Activated naive CD4-positive, alpha-beta T cell treated with anti-CD3 and anti-CD28 coated beads for 36 hours (primary cell): ENCODE results near the gene TMEM128. TPM values are rescaled to one million over a fixed set of nuclear protein-coding genes. Genes with fewer than 3 reads are reported as not detected.

Source experiments
- CTCF ChIA-PET: fragments of 350-600 bp; sonication (Branson Sonifier 250); formaldehyde crosslinking; loops from one replicate; lab custom pipeline; 2021; ENCODE audit warnings: antibody characterized with exemption; lab: Charles Lee
- DNase-seq: peaks from one replicate; pipeline ENCODE4 v3.0.0-alpha.2; 2020
- H3K27ac Mint-ChIP-seq: one replicate; pipeline ENCODE4 v1.8.0; 2021; ENCODE audit warnings: mild to moderate bottlenecking, mixed read lengths
- H3K27me3 Mint-ChIP-seq: one replicate; pipeline ENCODE4 v1.8.0; 2021; ENCODE audit warnings: low read depth, mixed read lengths
- H3K36me3 Mint-ChIP-seq: one replicate; pipeline ENCODE4 v1.8.0; 2021; ENCODE audit warnings: low read depth, mixed read lengths
- H3K4me1 Mint-ChIP-seq: one replicate; pipeline ENCODE4 v1.8.0; 2021; ENCODE audit warnings: low read depth, mixed read lengths
- H3K4me3 Mint-ChIP-seq: one replicate; pipeline ENCODE4 v1.8.0; 2021; ENCODE audit warnings: mild to moderate bottlenecking, moderate library complexity, mixed read lengths
- H3K9me3 Mint-ChIP-seq: one replicate; pipeline ENCODE4 v1.8.0; 2021; ENCODE audit warnings: mixed read lengths
- intact Hi-C: fragments of 100-400 bp; cut with micrococcal nuclease; formaldehyde crosslinking; loops from one replicate; pipeline ENCODE4 v1.15.1; 2023
- total RNA-seq, 2 experiments: library from RNA; stranded (reverse); gene quantifications; one replicate each; pipeline ENCODE4 v1.2.3, GENCODE V29; 2021

Gene TMEM128
- 10 to 100 TPM; 21.7 to 22.0 TPM for total RNA-seq

GRCh38 chr4:4248029-4248884, at the start of gene TMEM128:
TSS of gene TMEM128 (minus strand) at chr4:4248223. CDS start at chr4:4248202, 21 bp downstream.
- Mint-ChIP-seq H3K4me1 (peaks cover 27% of the 10 kb centered on the region), H3K27me3 (no peaks in the 10 kb centered on the region), H3K9me3 (no peaks in the 10 kb centered on the region), H3K4me3 (peak within 1 kb of the TSS; percentile 95), H3K36me3 (peaks cover 14% of the 10 kb centered on the region), H3K27ac (peak within 1 kb of the TSS; percentile 97)
- DNase-seq = peak; percentile 94
- CTCF ChIA-PET = interaction anchor here (0.5 to 1.7 kb wide), 4 partner anchors 8 to 12 kb away, joined by 3 to 7 read pairs (median 3); no protein-coding TSS in a partner anchor
- intact Hi-C loops = loop anchor here (1.0 to 5.0 kb wide), 5 partner anchors 42 to 716 kb away; partner anchors contain the start of genes LRPAP1, LYAR, STX18 and ZBTB49

GRCh38 chr4:4296283-4296846, 48.3 kb upstream of the TMEM128 start:
- Mint-ChIP-seq H3K27me3 (no peaks in the 10 kb centered on the region), H3K36me3 (peaks cover 11% of the 10 kb centered on the region), H3K9me3 (peaks cover 4% of the 10 kb centered on the region), H3K4me1 (peaks cover 33% of the 10 kb centered on the region), H3K27ac (no peak overlapping the region), H3K4me3 (no peak overlapping the region)
- CTCF ChIA-PET = no interaction called here
- intact Hi-C loops = no loop called here
- DNase-seq = no peak

- no peak overlapping the region for H3K4me3 Mint-ChIP-seq
- no peak overlapping the region for H3K27ac Mint-ChIP-seq
- peaks cover 4% of the 10 kb centered on the region for H3K9me3 Mint-ChIP-seq
- H3K4me1 Mint-ChIP-seq = peaks cover 48% of the 10 kb centered on the region
- DNase-seq = no peak
- intact Hi-C loops = no loop called here
- H3K36me3 Mint-ChIP-seq = peaks cover 11% of the 10 kb centered on the region
- CTCF ChIA-PET = no interaction called here
- no peaks in the 10 kb centered on the region for H3K27me3 Mint-ChIP-seq
Observed at GRCh38 chr4:4293279-4293678, 45.3 kb upstream of the TMEM128 start.

- intact Hi-C loops = loop anchor here (1.0 to 2.0 kb wide), 4 partner anchors 42 to 335 kb away; partner anchors contain the start of genes NSG1 and TMEM128
- Mint-ChIP-seq H3K27me3 (no peaks in the 10 kb centered on the region), H3K9me3 (no peaks in the 10 kb centered on the region), H3K27ac (peak within 1 kb of the TSS; percentile 78), H3K4me3 (peak within 1 kb of the TSS; percentile 95), H3K36me3 (peaks cover 20% of the 10 kb centered on the region), H3K4me1 (peaks cover 55% of the 10 kb centered on the region)
- peak; percentile 96 for DNase-seq
- CTCF ChIA-PET = no interaction called here
Observed at GRCh38 chr4:4289941-4290850, 42.2 kb upstream of the TMEM128 start, which contains the start of the genes LYAR and ZBTB49. TSS of gene LYAR (minus strand) at chr4:4290154. CDS start at chr4:4283742, 6,412 bp downstream. TSS of gene ZBTB49 (plus strand) at chr4:4290251. CDS start at chr4:4299946, 9,695 bp downstream.

- DNase-seq = no peak
Observed at GRCh38 chr4:4289597-4289940, 41.5 kb upstream of the TMEM128 start.

GRCh38 chr4:4289055-4289454, 41.0 kb upstream of the TMEM128 start:
- intact Hi-C loops = no loop called here
- Mint-ChIP-seq H3K4me1 (peaks cover 49% of the 10 kb centered on the region), H3K36me3 (peaks cover 25% of the 10 kb centered on the region), H3K27ac (no peak overlapping the region), H3K9me3 (no peaks in the 10 kb centered on the region), H3K27me3 (no peaks in the 10 kb centered on the region), H3K4me3 (peak overlapping the region; percentile 95)
- CTCF ChIA-PET = no interaction called here
- no peak for DNase-seq

More at GRCh38 chr4:4289597-4289940, 41.5 kb upstream of the TMEM128 start:
- no peaks in the 10 kb centered on the region for H3K9me3 Mint-ChIP-seq
- peak overlapping the region; percentile 78 for H3K27ac Mint-ChIP-seq
- peaks cover 24% of the 10 kb centered on the region for H3K36me3 Mint-ChIP-seq
- H3K27me3 Mint-ChIP-seq = no peaks in the 10 kb centered on the region
- CTCF ChIA-PET = no interaction called here
- intact Hi-C loops = no loop called here
- H3K4me3 Mint-ChIP-seq = peak overlapping the region; percentile 95
- H3K4me1 Mint-ChIP-seq = peaks cover 50% of the 10 kb centered on the region

- no peak overlapping the region for H3K27ac Mint-ChIP-seq
- H3K36me3 Mint-ChIP-seq = peaks cover 29% of the 10 kb centered on the region
- H3K9me3 Mint-ChIP-seq = no peaks in the 10 kb centered on the region
- intact Hi-C loops = no loop called here
- CTCF ChIA-PET = no interaction called here
- no peak for DNase-seq
- peak overlapping the region; percentile 27 for H3K4me3 Mint-ChIP-seq
- no peaks in the 10 kb centered on the region for H3K27me3 Mint-ChIP-seq
- H3K4me1 Mint-ChIP-seq = peaks cover 46% of the 10 kb centered on the region
Observed at GRCh38 chr4:4288098-4288497, 40.1 kb upstream of the TMEM128 start.

GRCh38 chr4:4284827-4285618, 37.0 kb upstream of the TMEM128 start:
- peaks cover 28% of the 10 kb centered on the region for H3K4me1 Mint-ChIP-seq
- no peak overlapping the region for H3K27ac Mint-ChIP-seq
- intact Hi-C loops = no loop called here
- DNase-seq = no peak
- H3K36me3 Mint-ChIP-seq = peaks cover 45% of the 10 kb centered on the region
- no peak overlapping the region for H3K4me3 Mint-ChIP-seq
- no peaks in the 10 kb centered on the region for H3K27me3 Mint-ChIP-seq
- CTCF ChIA-PET = interaction anchor here (0.6 to 1.3 kb wide), 2 partner anchors 10 to 25 kb away, joined by 3 read pairs; no protein-coding TSS in a partner anchor
- H3K9me3 Mint-ChIP-seq = no peaks in the 10 kb centered on the region

GRCh38 chr4:4281787-4282186, 33.8 kb upstream of the TMEM128 start:
- Mint-ChIP-seq H3K9me3 (no peaks in the 10 kb centered on the region), H3K4me3 (no peak overlapping the region), H3K36me3 (peaks cover 44% of the 10 kb centered on the region), H3K27ac (no peak overlapping the region), H3K27me3 (no peaks in the 10 kb centered on the region), H3K4me1 (peaks cover 7% of the 10 kb centered on the region)
- DNase-seq = no peak
- intact Hi-C loops = no loop called here
- CTCF ChIA-PET = no interaction called here

GRCh38 chr4:4277531-4277930, 29.5 kb upstream of the TMEM128 start:
- no peak for DNase-seq
- CTCF ChIA-PET = no interaction called here
- H3K4me1 Mint-ChIP-seq = no peaks in the 10 kb centered on the region
- H3K9me3 Mint-ChIP-seq = no peaks in the 10 kb centered on the region
- intact Hi-C loops = no loop called here
- no peak overlapping the region for H3K4me3 Mint-ChIP-seq
- H3K27ac Mint-ChIP-seq = no peak overlapping the region
- H3K27me3 Mint-ChIP-seq = no peaks in the 10 kb centered on the region
- peaks cover 34% of the 10 kb centered on the region for H3K36me3 Mint-ChIP-seq

GRCh38 chr4:4274226-4274625, 26.2 kb upstream of the TMEM128 start:
- Mint-ChIP-seq H3K27me3 (no peaks in the 10 kb centered on the region), H3K27ac (no peak overlapping the region), H3K9me3 (no peaks in the 10 kb centered on the region), H3K4me1 (no peaks in the 10 kb centered on the region), H3K36me3 (peaks cover 34% of the 10 kb centered on the region), H3K4me3 (no peak overlapping the region)
- CTCF ChIA-PET = no interaction called here
- no peak for DNase-seq
- intact Hi-C loops = no loop called here
